Measurements from ENCODE around the gene FOXP4.

Gene FOXP4

DNA sequence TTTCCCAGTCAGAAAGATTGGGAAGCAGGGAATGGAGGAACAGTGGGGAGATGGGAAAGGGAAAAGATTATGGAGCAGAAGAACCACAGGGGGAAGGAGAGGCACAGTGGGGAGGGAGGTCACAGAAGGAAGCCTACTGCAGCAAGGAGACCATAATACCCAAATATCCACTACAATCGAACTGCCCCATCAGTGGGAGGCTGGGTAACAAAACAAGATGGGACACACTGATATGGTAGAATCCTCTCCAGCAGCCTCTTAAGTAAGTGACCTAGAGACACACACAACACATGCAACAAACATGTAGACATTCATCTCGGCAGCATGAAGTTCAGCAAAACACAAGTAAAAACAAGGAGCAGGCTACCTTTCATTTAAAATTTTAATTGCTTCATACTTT is 4.8 kb upstream of the FOXP4 start:
- in situ Hi-C loops (cut with HindIII; ENCODE audit: low pct_unique_long_range_greater_than_20kb, low sequenced_read_pairs) = no loop called here
- no peak for DNase-seq (ENCODE audit: low read depth in 1 of 2, low spot score in 1 of 2)
- no peak for TF ChIP-seq JUND (IDR thresholded peaks at IDR 0.05; ENCODE audit: low read depth)

DNA sequence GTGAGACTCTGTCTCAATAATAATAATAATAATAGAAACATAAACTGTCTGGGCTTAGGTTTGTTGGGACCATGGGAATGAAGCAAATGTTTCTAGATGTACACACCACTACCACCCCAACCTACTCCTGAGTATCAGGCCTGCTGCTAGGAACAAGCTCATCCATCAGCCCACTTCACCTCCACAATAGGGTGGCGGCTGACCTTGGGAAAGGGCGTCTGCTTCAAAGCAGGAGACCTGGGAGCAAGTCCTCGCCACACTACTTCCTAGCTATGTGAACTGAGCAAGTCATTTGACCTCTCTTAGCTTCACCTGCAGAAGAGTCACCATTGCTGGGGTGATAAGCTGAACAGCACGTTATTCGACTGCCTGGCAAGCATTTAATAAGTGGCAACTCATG is 3.1 kb upstream of the FOXP4 start:
- no peak for TF ChIP-seq JUND (IDR thresholded peaks at IDR 0.05; ENCODE audit: low read depth)
- no peak for DNase-seq (ENCODE audit: low read depth in 1 of 2, low spot score in 1 of 2)
- in situ Hi-C loops (cut with HindIII; ENCODE audit: low pct_unique_long_range_greater_than_20kb, low sequenced_read_pairs) = no loop called here

DNA sequence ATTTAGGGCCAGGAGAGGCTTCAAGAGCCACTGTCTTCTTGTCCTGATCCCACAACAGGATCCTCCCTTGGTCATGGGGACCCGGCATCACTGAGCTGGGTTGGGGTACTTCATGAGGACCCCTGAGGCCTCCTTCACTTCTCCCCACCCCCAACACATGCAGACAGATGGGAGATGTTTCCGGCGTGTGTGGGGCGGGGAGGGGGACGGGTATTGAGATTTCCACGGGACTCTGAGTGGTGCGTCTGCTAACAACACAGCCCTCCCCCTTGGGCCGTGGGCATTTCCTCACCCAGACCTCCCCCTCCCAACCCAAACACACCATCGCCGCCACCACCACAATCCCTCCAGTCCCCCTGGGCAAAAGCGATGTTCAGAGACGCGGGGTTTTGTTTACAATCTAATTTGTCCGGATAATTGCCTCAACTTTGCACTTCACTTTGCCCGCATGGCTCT is 906 bp upstream of the FOXP4 start:
- in situ Hi-C loops (cut with HindIII; ENCODE audit: low pct_unique_long_range_greater_than_20kb, low sequenced_read_pairs) = no loop called here
- no peak for DNase-seq (ENCODE audit: low read depth in 1 of 2, low spot score in 1 of 2)
- TF ChIP-seq JUND (IDR thresholded peaks at IDR 0.05; ENCODE audit: low read depth) = no peak

DNA sequence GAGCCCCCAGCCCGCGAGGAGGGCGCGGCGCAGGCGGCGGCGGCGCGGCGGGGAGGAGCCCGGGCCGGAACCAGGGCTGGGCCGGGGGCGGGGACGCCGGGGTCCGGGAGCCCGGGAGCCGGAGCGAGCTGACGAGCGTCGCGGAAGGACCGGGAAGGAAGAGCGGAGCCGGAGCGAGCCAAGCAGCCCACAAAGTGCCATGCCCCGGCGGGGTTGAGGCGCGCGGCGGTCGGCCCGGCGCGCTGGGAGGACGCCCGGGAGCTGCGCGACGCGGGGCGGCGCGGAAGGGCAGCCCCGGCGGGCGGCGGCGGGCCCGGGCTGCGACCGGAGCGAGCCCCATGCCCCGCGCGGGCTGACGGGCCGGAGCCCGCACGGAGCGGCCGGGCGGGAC is 289 bp downstream of the FOXP4 start:
- peak; percentile 66 to 75 for DNase-seq (ENCODE audit: low read depth in 1 of 2, low spot score in 1 of 2)
- TF ChIP-seq JUND (IDR thresholded peaks at IDR 0.05; ENCODE audit: low read depth) = no peak
- in situ Hi-C loops (cut with HindIII; ENCODE audit: low pct_unique_long_range_greater_than_20kb, low sequenced_read_pairs) = no loop called here

DNA sequence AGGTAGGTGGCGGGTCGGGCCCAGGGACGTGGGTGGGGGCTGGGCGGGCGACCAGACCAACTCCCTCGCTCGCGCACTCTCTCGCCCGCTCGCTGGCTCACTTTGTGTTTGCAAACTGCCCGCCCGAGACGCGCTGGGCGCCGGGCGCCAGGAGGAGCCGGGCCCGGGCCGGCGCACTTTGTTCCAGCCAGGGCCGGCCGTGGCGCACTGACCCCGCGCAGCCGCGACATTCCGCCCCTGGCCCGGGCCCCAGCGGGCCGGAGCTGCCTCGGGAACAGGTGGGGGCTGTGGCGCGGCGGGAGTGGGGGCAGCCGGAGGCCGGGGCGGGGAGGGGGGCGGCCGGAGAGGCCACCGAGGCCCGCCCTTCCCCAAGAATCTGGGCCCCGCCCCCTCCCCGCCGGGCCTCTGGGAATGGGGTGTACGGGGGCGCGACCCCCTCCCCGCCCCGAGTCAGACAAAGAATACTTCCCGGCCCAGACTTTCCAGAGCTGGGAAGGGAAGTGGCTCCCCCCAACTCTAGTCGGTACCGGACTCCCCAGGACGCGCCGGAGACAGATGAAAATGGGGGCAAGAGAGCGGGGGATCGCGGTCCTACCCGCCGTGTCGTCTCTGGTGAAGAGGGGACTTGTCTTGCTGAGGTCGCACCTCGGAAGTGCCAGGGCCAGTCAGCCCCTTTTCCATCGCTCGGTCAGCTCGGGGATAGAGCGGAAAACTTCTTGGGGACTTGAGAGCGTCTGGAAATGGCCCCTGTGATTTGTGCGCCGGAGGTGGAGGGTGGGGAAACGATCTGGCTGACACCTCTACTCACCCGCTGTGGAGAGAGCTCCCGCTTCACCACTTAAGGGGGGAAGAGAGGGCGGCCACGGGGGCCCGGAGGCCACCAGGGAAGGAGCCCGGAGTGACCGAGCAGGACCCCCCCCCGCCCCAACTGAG is 951 bp downstream of the FOXP4 start:
- DNase-seq (ENCODE audit: low read depth in 1 of 2, low spot score in 1 of 2) = peak in 1 of 2 experiments; percentile 65
- in situ Hi-C loops (cut with HindIII; ENCODE audit: low pct_unique_long_range_greater_than_20kb, low sequenced_read_pairs) = no loop called here
- no peak for TF ChIP-seq JUND (IDR thresholded peaks at IDR 0.05; ENCODE audit: low read depth)

DNA sequence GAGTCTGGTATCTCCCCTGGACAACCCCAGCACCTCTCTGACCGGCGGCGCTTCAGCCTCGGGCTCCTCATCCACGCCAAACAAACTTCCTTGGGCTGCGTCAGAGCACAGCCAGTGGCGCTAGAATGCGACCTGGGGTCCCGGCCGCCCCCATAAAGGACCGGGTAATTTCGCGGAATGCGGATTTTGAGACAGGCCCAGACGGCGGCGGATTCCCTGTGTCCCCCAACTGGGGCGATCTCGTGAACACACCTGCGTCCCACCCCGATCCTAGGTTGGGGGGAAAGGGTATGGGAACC is 1.6 kb downstream of the FOXP4 start:
- DNase-seq (ENCODE audit: low read depth in 1 of 2, low spot score in 1 of 2) = no peak
- TF ChIP-seq JUND (IDR thresholded peaks at IDR 0.05; ENCODE audit: low read depth) = no peak
- in situ Hi-C loops (cut with HindIII; ENCODE audit: low pct_unique_long_range_greater_than_20kb, low sequenced_read_pairs) = no loop called here

DNA sequence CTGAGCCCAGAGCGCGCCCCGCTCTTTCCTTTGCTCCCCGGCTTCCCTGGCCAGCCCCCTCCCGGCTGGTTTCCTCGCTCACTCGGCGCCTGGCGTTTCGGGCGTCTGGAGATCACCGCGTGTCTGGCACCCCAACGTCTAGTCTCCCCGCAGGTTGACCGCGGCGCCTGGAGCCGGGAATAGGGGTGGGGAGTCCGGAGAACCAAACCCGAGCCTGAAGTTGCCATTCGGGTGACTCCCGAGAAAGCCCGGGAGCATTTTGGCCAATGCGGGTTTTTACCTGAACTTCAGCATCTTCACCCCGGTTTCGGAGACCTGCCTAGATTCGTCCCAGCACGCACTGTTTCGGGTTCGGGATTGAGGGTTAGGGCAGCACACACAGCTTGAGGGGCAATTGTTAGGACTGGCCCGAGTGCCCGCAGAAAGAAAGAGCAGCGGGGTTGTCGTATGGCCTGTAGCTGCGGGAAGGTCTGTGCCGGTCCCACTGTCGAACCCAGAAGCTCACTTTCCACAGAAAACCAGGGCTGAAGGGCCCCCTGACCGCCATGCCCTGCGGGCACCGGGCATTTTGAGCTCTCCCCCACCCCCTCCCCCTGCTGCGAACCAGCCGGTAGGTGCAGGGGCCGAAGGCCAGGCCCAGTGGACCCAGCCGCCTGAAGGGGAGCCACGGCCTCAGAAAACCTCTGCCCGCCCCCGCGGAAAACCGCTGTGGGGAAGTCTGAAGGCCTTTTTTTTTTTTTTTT is 2.1 kb downstream of the FOXP4 start:
- no peak for TF ChIP-seq JUND (IDR thresholded peaks at IDR 0.05; ENCODE audit: low read depth)
- no peak for DNase-seq (ENCODE audit: low read depth in 1 of 2, low spot score in 1 of 2)
- in situ Hi-C loops (cut with HindIII; ENCODE audit: low pct_unique_long_range_greater_than_20kb, low sequenced_read_pairs) = no loop called here

DNA sequence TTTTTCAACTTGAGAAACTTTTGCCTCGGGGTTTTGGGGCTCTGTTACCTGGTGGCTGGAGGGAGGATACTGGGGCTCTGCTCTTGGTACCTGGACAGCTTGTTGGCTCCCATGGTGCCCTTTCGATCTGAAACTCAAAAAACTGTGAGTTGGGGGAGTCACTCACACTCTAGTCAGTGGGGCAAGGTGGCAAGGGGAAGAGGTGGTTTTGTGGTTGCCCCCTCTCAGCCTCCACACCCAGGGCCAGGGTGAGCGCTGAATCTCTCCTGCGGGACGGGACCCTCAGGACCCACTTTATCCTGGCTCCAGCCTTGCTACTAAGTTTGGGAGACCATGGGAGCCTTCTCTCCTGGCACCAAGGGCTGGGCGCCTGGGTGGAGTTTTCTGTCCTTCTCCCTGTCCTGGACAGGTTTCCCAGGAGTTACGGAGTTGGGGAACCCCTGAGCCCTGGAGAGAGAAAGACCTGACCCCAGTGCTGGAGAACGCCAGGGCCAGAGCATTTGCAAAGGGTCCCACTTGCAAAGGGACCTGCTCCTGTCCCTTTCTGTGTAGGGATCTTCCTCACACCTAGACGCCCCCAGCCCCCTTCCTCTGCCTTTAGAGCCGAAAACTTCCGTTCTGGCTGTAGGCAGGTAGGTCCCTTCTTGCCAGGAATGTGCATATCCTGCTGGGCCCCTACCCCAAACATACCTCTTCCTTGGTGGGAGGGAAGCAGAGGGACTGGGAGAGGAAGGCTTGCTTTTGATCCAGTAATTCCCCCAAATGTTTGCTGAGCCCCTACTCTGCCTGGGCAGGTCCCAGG is 2.9 kb downstream of the FOXP4 start:
- no peak for DNase-seq (ENCODE audit: low read depth in 1 of 2, low spot score in 1 of 2)
- no peak for TF ChIP-seq JUND (IDR thresholded peaks at IDR 0.05; ENCODE audit: low read depth)
- in situ Hi-C loops (cut with HindIII; ENCODE audit: low pct_unique_long_range_greater_than_20kb, low sequenced_read_pairs) = no loop called here

DNA sequence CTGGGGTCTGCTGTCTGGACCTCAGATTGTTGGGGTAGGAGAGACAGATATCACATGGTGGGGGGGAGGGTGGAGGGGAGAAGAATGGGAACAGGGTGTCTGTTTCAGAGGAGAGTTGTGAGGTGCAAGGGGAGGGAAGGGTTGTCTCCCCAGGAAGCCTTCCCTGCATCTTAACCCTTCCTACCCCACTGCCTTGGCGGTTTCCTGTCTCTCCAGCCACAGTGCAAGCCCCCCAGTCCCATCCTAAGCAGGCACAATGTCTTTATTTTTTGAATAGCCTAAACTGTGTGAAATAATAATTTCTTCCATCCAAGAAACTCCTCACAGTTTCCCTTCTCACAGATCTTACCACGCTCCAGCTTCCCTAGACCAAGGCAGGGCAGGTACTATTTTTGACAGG is 3.5 kb downstream of the FOXP4 start:
- TF ChIP-seq JUND (IDR thresholded peaks at IDR 0.05; ENCODE audit: low read depth) = no peak
- DNase-seq (ENCODE audit: low read depth in 1 of 2, low spot score in 1 of 2) = no peak
- in situ Hi-C loops (cut with HindIII; ENCODE audit: low pct_unique_long_range_greater_than_20kb, low sequenced_read_pairs) = no loop called here

DNA sequence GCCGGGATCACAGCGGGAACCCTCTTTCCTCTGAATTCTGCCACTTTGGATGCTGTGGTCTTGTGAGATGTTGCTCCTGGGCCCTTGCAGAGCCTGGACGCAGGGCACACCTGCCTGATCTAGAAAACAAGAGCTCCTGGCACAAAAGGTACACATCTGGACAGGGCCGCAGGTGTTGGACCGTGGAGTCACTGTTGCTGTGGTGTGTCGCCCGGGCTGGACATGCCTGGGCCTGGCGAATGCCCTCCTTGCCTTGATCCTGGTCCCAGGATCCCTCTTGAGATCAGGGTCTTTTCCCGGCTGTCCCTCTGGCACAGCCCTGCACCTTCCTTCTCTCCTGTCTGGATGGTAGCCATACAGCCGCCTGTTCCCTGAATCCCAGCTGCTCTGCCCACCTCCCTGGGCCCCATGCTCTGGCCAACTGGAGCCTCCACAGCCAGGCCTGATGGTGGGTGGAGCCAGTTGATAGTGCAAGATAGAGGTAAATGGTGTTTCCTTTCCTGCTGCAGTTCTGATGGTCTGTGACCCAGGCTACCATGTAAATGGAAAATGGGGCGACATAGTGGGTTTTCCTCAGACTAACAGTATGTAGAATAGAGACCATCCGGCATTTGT is 5.0 kb downstream of the FOXP4 start:
- in situ Hi-C loops (cut with HindIII; ENCODE audit: low pct_unique_long_range_greater_than_20kb, low sequenced_read_pairs) = no loop called here
- no peak for DNase-seq (ENCODE audit: low read depth in 1 of 2, low spot score in 1 of 2)
- no peak for TF ChIP-seq JUND (IDR thresholded peaks at IDR 0.05; ENCODE audit: low read depth)

DNA sequence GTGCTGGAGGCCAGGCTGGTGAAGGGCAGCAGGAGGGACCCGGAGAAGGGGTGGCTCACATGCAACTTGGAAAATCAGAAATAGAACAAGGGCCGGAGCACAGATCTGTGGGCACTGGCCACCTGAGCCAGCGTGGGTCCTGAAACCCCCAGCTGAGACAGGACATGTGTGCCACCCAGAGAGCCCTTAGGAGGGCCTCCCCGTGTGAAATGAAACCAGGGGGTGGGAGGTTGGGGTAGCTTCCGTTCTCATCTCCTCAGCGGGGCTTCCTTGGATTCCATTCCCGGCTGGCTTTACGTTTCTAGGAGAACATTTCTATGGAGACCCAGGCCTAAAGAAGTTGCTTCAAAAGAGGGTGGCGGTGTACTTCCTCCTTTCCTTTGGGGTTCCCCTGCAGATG is 5.7 kb downstream of the FOXP4 start:
- no peak for TF ChIP-seq JUND (IDR thresholded peaks at IDR 0.05; ENCODE audit: low read depth)
- DNase-seq (ENCODE audit: low read depth in 1 of 2, low spot score in 1 of 2) = no peak
- in situ Hi-C loops (cut with HindIII; ENCODE audit: low pct_unique_long_range_greater_than_20kb, low sequenced_read_pairs) = no loop called here

DNA sequence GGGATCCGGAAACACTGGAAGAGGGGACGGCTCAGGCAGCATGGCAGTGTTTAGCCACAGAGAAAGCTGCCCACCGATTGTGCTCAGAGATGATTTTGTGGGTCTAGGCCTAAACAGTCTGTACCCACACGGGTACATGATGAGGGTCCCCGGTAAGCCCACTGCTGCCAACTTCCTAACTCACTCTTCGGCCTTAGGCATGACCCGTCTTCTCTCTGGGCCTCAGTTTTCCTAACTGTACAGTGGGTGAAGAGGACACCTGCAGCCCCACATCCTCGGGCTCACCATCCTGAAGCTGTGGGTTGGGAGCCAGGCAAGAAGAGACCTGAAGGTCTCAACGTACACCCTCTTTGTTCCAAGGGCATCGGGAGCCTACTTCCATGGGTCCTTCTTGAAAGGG is 6.5 kb downstream of the FOXP4 start:
- no peak for DNase-seq (ENCODE audit: low read depth in 1 of 2, low spot score in 1 of 2)
- no peak for TF ChIP-seq JUND (IDR thresholded peaks at IDR 0.05; ENCODE audit: low read depth)
- in situ Hi-C loops (cut with HindIII; ENCODE audit: low pct_unique_long_range_greater_than_20kb, low sequenced_read_pairs) = no loop called here

Measured in T47D (cell line).